Body of pancreas (tissue), 4 donors: ENCODE results near the gene PTPRF. TPM values are rescaled to one million over a fixed set of nuclear protein-coding genes. Genes with fewer than 3 reads are reported as not detected.

Experiments
- ATAC-seq: fragments of 150-250 bp; one replicate; pipeline ENCODE4 v1.9.1; 2016
- DNase-seq, 4 donors: peaks; one replicate each; pipeline ENCODE4 v3.0.0-alpha.2; 2019
- H3K27ac ChIP-seq, 4 donors: fragments of 200-600 bp; sonication (generic); 1 replicate in 3 of 4; 2 replicates in 1 of 4; pipeline versions ENCODE4 v1.5.1 to v1.6.1; 2016 to 2019; ENCODE audit warnings: mild to moderate bottlenecking in 1 of 4, mixed read lengths in 1 of 4, moderate library complexity in 1 of 4
- H3K27me3 ChIP-seq, 2 donors: fragments of 200-600 bp; sonication (generic); one replicate each; pipeline ENCODE4 v1.6.0; 2016; ENCODE audit warnings: mild to moderate bottlenecking in 1 of 2
- H3K36me3 ChIP-seq, 2 donors: fragments of 200-600 bp; sonication (generic); replicated peaks in 1 of 2; 2 replicates each; pipeline ENCODE4 v1.5.1; 2016; ENCODE audit warnings: low read depth in 2 of 2; ENCODE audit not compliant: insufficient read depth in 1 of 2
- H3K4me1 ChIP-seq: fragments of 200-600 bp; sonication (generic); one replicate; pipeline ENCODE4 v1.6.0; 2016
- H3K4me3 ChIP-seq, 2 donors: fragments of 200-600 bp; sonication (generic); 1 replicate in 1 of 2; 2 replicates in 1 of 2; pipeline ENCODE4 v1.5.1; 2016 to 2019
- H3K9me3 ChIP-seq, 3 donors: fragments of 200-600 bp; sonication (generic); 1 replicate in 2 of 3; 2 replicates in 1 of 3; pipeline ENCODE4 v1.5.1; 2016
- POLR2A ChIP-seq, 3 donors: fragments of 450-650 bp; IDR thresholded peaks; one replicate each; pipeline ENCODE4 v1.6.1; 2016; ENCODE audit warnings: antibody characterized with exemption in 3 of 3, mild to moderate bottlenecking in 2 of 3
- WGBS, 2 donors: methylation state at CpG; one replicate each; pipeline ENCODE4 v1.1.5; 2017; 5-methylcytosine and 5-hydroxymethylcytosine counted together
- intact Hi-C: fragments of 100-400 bp; cut with DNase I; formaldehyde crosslinking; loops from one replicate; pipeline ENCODE4 v1.15.1; 2023
- total RNA-seq, 2 donors: library from RNA; depleted of rRNA; stranded (reverse); fragments of >200 nt; gene quantifications; one replicate each; pipeline ENCODE4 v1.1.0, GENCODE V29; 2016
- TF ChIP-seq, protein P1 (sequence below), 7 experiments: fragments of 450-650 bp in 4 of 7; fragments of 200-600 bp in 3 of 7; sonication (generic) in 3 of 7; IDR thresholded peaks; one replicate each; pipeline ENCODE4 v1.5.1; 2016 to 2019; ENCODE audit warnings: antibody characterized with exemption in 7 of 7

PTPRF gene
- total RNA-seq, 2 donors from 2014 or later = 81.7 to 89.0 TPM

GRCh38 chr1:43573066-43573800 lies 42.5 kb downstream of the PTPRF start:
- DNase-seq (no peak), ATAC-seq (no peak)
- Histone ChIP-seq H3K36me3 (peaks cover 0 to 9% of the 10 kb centered on the region in 2 donors), H3K27ac (no peak overlapping the region), H3K27me3 (no peaks in the 10 kb centered on the region), H3K9me3 (no peaks in the 10 kb centered on the region), H3K4me3 (no peak overlapping the region), H3K4me1 (no peaks in the 10 kb centered on the region)
- intact Hi-C loops = loop anchor here (5.0 kb wide), 1 partner anchor 46 kb away; no protein-coding TSS in a partner anchor
- TF ChIP-seq, protein P1, sequence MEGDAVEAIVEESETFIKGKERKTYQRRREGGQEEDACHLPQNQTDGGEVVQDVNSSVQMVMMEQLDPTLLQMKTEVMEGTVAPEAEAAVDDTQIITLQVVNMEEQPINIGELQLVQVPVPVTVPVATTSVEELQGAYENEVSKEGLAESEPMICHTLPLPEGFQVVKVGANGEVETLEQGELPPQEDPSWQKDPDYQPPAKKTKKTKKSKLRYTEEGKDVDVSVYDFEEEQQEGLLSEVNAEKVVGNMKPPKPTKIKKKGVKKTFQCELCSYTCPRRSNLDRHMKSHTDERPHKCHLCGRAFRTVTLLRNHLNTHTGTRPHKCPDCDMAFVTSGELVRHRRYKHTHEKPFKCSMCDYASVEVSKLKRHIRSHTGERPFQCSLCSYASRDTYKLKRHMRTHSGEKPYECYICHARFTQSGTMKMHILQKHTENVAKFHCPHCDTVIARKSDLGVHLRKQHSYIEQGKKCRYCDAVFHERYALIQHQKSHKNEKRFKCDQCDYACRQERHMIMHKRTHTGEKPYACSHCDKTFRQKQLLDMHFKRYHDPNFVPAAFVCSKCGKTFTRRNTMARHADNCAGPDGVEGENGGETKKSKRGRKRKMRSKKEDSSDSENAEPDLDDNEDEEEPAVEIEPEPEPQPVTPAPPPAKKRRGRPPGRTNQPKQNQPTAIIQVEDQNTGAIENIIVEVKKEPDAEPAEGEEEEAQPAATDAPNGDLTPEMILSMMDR (IDR thresholded peaks at IDR 0.05) = no peak
- no peak for TF ChIP-seq POLR2A (IDR thresholded peaks at IDR 0.05)
- WGBS, 2 donors = 84 to 86% methylated on average over 11 of the region's 11 CpGs

DNA sequence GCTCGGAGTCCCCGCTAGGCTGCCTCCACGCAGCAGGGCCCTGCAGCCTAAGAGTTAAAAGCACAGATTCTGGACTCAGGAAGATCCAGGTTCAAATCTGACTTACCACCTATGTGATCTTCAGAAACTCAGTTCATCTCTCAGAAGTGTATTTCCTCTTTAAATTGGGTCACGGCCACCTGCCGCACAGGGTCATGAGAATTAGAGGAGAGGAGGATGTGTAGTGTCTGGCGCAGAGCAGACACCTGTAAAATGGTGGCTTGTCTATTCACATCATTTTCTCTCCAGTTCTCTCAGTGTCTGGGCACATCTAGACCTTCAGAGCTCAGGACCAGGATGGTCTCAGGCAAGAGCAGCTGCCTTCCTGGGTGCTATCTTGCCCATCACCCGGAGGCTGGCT lies 45.8 kb downstream of the PTPRF start:
- Histone ChIP-seq H3K27me3 (no peaks in the 10 kb centered on the region), H3K36me3 (peaks cover 0 to 8% of the 10 kb centered on the region in 2 donors), H3K4me3 (no peak overlapping the region), H3K9me3 (no peaks in the 10 kb centered on the region), H3K27ac (no peak overlapping the region), H3K4me1 (no peaks in the 10 kb centered on the region)
- TF ChIP-seq, protein P1 (IDR thresholded peaks at IDR 0.05) = no peak
- no peak for TF ChIP-seq POLR2A (IDR thresholded peaks at IDR 0.05)
- 95 to 96% methylated on average over 7 of the region's 7 CpGs for WGBS, 2 donors
- ATAC-seq (no peak), DNase-seq (no peak)
- intact Hi-C loops = no loop called here

DNA sequence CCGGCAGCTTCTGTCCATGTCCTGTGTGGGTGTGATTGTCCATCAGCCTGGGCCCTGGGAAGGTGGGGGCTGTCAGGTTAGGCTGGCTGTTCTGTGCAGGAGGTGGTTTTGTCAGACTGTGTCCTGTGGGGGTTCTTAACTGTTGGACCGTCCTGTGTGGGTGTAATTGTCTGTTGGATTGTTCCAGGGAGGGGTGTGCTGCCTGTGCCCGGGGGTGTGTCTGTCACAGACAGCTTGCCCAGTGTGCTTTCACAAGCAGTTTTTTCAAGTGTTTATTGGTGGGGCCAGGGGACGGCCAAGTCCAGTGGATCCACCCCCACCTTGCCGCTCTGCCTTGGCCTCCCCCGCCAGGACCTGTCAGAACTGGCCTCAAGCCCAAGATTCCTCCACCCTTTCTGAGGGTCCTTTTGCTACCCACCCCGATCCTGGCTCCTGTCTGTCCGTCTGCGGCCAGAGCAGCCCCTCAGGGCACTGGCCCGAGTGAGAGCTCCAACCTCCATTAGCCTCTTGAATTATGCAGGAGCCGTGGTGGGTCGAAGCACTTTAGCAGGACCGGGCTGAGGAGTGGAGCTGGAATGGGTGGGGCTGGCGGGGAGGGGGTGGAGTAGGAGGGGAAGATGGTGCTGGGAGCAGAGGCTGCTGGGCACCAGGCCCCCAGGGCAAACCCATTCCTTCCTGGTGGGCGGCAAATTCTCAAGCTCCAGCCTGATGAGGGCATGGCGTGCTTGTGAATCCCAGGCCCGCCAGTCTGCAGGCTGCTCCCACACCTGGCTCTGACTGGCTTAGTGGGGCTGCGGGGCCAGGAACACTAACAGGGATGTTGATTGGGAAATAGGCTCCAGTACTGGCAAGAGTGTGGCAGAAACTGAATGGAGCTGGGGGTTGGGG lies 47.2 kb downstream of the PTPRF start:
- Histone ChIP-seq H3K4me1 (no peaks in the 10 kb centered on the region), H3K27me3 (no peaks in the 10 kb centered on the region), H3K4me3 (no peak overlapping the region), H3K27ac (no peak overlapping the region), H3K9me3 (no peaks in the 10 kb centered on the region), H3K36me3 (peaks cover 0 to 8% of the 10 kb centered on the region in 2 donors)
- intact Hi-C loops = no loop called here
- no peak for DNase-seq
- ATAC-seq = no peak
- WGBS, 2 donors = 92% methylated on average over 13 to 18 of the region's 18 CpGs
- TF ChIP-seq POLR2A (IDR thresholded peaks at IDR 0.05) = no peak
- TF ChIP-seq, protein P1 (IDR thresholded peaks at IDR 0.05) = no peak

DNA sequence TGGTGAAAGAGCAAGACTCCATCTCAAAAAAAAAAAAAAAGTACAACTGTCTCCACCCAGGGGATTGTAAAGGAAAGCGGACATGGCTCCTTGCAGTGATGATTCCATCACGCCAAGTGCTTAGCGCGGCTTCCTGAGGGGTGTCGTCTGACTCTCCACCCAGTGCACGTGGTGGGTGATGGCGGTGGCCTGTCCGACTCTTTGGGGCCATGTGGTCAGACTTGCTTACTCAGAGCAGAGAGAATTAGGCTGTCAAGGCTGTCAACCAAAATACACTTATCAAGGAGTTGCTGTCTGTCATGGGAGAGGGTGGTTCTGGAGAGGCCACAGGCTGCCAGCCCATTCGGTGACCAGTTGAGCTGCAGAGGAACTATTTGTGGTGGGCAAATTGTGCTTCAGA lies 49.4 kb downstream of the PTPRF start:
- no peaks in the 10 kb centered on the region for H3K4me1 ChIP-seq
- intact Hi-C loops = no loop called here
- H3K27me3 ChIP-seq = no peaks in the 10 kb centered on the region
- ATAC-seq (no peak), DNase-seq (no peak)
- H3K36me3 ChIP-seq = peaks cover 0 to 8% of the 10 kb centered on the region in 2 donors
- no peak overlapping the region for H3K27ac ChIP-seq
- no peaks in the 10 kb centered on the region for H3K9me3 ChIP-seq
- 92 to 95% methylated on average over 8 to 9 of the region's 9 CpGs for WGBS, 2 donors
- H3K4me3 ChIP-seq = no peak overlapping the region
- TF ChIP-seq, protein P1 (IDR thresholded peaks at IDR 0.05) = no peak
- TF ChIP-seq POLR2A (IDR thresholded peaks at IDR 0.05) = no peak
